ENCODE data around the gene ZNF462. TPM values are rescaled to one million over a fixed set of nuclear protein-coding genes. Genes with fewer than 3 reads are reported as not detected.

Gene ZNF462
- total RNA-seq, 4 donors from 2014 or later = 19.1 to 57.9 (median 35.6) TPM

DNA sequence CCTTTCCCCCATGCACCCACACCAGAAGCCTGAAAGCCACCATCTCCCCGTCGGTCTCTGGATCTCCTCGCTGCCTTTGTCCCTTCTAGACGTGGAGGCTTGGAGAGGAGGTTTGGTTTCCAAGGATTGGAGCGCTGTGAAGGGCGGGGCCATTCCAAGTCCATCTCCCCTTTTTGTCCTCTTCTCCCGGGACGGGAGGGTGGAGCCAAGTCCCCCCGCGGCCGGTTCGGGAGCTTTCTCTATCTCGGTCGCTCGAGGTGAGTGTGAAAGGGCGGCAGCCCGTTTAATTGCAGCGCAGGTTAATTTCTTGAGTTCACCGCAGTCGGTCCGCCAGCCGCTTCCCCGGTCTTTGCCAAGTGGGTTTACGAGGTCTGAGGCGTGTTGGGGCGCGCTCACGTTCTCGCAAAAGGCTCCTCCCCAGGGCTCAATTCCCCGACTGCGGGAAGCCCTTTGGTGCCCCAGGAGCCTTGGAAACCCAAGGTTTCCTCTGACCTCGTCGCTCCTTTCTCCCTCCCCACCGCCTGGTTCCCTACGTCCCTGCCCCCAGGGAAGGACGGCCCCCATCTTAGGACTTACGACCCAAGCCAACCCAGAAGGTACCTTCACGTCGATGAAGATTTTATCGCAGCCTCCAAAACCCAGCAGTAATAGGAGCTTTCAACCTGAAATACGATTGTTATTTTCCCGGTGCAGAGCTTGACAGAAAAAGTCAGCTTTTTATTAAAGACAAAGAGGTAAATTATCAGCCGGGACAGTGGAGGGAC is 2.8 kb upstream of the ZNF462 start:
- H3K27ac ChIP-seq = peak overlapping the region; percentile 82 to 92 (median 87)
- H3K9me3 ChIP-seq = no peaks in the 10 kb centered on the region
- TF ChIP-seq POLR2AphosphoS5 (IDR thresholded peaks at IDR 0.05) (no peak), EP300 (IDR thresholded peaks at IDR 0.05) (no peak), POLR2A (IDR thresholded peaks at IDR 0.05) (no peak)
- TF ChIP-seq, protein P1, sequence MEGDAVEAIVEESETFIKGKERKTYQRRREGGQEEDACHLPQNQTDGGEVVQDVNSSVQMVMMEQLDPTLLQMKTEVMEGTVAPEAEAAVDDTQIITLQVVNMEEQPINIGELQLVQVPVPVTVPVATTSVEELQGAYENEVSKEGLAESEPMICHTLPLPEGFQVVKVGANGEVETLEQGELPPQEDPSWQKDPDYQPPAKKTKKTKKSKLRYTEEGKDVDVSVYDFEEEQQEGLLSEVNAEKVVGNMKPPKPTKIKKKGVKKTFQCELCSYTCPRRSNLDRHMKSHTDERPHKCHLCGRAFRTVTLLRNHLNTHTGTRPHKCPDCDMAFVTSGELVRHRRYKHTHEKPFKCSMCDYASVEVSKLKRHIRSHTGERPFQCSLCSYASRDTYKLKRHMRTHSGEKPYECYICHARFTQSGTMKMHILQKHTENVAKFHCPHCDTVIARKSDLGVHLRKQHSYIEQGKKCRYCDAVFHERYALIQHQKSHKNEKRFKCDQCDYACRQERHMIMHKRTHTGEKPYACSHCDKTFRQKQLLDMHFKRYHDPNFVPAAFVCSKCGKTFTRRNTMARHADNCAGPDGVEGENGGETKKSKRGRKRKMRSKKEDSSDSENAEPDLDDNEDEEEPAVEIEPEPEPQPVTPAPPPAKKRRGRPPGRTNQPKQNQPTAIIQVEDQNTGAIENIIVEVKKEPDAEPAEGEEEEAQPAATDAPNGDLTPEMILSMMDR (IDR thresholded peaks at IDR 0.05) = no peak
- peaks cover 0 to 14% (median 0%) of the 10 kb centered on the region in 3 donors for H3K4me1 ChIP-seq
- peak overlapping the region; percentile 84 to 92 for H3K4me3 ChIP-seq
- ATAC-seq = no peak
- 0 to 4% methylated on average over 6 to 23 of the region's 43 CpGs for WGBS, 2 donors (ENCODE audit: low coverage in 1 of 2)
- no peaks in the 10 kb centered on the region for H3K27me3 ChIP-seq
- H3K36me3 ChIP-seq = no peaks in the 10 kb centered on the region

DNA sequence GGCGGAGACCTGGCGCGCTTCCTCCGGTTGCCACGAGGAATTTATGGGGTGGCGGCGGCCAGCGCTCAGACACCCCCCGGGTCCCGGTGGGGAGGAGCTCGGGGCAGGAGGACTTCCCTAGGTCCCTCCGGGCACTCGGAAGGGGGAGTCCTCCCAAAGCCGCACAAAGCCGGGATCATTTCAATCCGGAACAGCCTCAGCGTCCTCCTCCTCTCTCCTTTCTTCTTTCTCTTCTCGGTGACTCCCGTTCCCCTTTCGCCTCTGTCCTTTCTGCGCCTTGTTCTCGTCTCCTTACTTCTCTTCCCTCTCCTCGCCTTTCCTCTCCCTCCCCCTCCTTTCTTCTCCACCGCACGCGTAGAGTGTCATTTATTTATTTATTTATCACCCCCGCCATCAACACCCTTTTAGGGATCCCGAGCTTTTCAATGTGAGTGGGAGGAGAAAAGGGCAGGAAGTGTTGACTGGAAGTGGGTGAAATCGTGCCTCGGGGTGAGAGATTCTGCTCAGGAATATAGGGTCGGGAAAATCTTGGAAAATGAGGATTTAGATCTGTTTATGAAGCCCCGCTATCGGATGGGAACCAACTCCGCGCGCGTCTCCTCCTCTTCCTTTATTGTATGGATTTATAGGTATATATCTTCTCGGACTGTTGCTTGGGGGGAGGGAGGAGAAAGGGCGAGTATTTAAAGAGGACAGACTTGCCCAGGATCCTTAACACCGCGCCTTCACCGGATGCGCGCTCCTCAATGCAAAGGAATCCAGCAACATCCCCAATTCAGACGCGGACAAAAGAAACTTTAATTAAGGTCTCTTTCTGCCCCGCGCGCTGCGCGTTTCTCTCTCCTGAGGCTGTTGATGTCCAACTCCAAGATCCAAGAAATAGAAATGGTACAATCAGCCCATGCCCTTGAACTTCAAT is 2.0 kb upstream of the ZNF462 start:
- ATAC-seq = peak; percentile 31
- Histone ChIP-seq H3K27ac (peak overlapping the region; percentile 82 to 92 (median 87)), H3K27me3 (no peaks in the 10 kb centered on the region), H3K9me3 (no peaks in the 10 kb centered on the region), H3K4me1 (peaks cover 0 to 23% (median 0%) of the 10 kb centered on the region in 3 donors), H3K4me3 (peak overlapping the region; percentile 84 to 92), H3K36me3 (no peaks in the 10 kb centered on the region)
- TF ChIP-seq, protein P1 (IDR thresholded peaks at IDR 0.05) = peak in 1 of 4 experiments; percentile 15
- TF ChIP-seq EP300 (IDR thresholded peaks at IDR 0.05) (no peak), POLR2A (IDR thresholded peaks at IDR 0.05) (no peak), POLR2AphosphoS5 (IDR thresholded peaks at IDR 0.05) (no peak)
- WGBS, 2 donors (ENCODE audit: low coverage in 1 of 2) = 1 to 2% methylated on average over 39 to 48 of the region's 51 CpGs

- Histone ChIP-seq H3K27me3 (no peaks in the 10 kb centered on the region), H3K27ac (peak overlapping the region; percentile 82 to 92 (median 87)), H3K36me3 (no peaks in the 10 kb centered on the region), H3K4me3 (peak overlapping the region; percentile 84 to 92), H3K9me3 (no peaks in the 10 kb centered on the region), H3K4me1 (peaks cover 0 to 30% (median 0%) of the 10 kb centered on the region in 3 donors)
- no peak for ATAC-seq
- WGBS, 2 donors (ENCODE audit: low coverage in 1 of 2) = 0 to 1% methylated on average over 9 to 15 of the region's 15 CpGs
- TF ChIP-seq, protein P1 (IDR thresholded peaks at IDR 0.05) = no peak
- TF ChIP-seq POLR2A (IDR thresholded peaks at IDR 0.05) (no peak), EP300 (IDR thresholded peaks at IDR 0.05) (no peak), POLR2AphosphoS5 (IDR thresholded peaks at IDR 0.05) (no peak)
Measured at GRCh38 chr9:106861640-106862109, 1.3 kb upstream of the ZNF462 start.

DNA sequence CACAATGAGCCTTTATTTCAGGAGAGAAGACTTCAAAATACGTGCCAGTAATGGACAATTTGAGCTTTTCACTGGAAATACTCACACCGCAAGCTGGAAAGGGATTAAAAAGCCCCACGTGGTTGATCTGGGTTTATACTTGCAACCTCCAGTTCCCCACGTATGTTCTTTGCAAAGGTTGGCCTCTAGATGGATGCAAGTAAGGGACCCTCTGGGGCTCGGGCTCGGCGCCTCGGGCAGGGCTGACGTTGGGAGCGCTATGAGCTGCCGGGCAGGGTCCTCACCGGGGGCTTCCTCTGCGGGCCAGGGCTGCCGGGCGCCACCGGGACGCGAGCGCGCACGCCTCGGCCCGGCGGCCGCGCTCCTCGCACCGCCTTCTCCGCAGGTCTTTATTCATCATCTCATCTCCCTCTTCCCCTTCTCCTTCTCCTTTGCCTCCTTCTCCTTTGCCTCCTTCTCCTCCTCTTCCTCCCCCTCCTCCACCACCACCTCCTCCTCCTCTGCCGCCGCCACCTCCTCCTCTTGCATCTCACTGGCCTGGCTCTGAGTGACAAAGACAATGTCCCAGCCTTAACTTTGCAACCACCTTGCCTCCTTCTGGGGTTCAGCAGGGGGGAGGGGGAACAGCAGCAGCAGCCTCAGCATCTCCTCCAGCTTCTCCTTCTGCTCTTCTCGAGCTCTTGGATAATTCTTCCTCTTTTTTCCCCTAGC is 701 bp upstream of the ZNF462 start:
- Histone ChIP-seq H3K27me3 (no peaks in the 10 kb centered on the region), H3K36me3 (no peaks in the 10 kb centered on the region), H3K9me3 (no peaks in the 10 kb centered on the region), H3K4me1 (peaks cover 0 to 36% (median 0%) of the 10 kb centered on the region in 3 donors), H3K4me3 (peak overlapping the region; percentile 84 to 92), H3K27ac (peak overlapping the region; percentile 82 to 92 (median 87))
- TF ChIP-seq, protein P1 (IDR thresholded peaks at IDR 0.05) = peak in 1 of 4 experiments; percentile 9
- no peak for TF ChIP-seq EP300 (IDR thresholded peaks at IDR 0.05)
- WGBS, 2 donors (ENCODE audit: low coverage in 1 of 2) = 0 to 1% methylated on average over 2 to 12 of the region's 32 CpGs
- ATAC-seq = no peak
